HG03442 (cell line): ENCODE measurements around the gene SAMD10.
"Not testable (repeated sequence)": the region's sequence is repeated elsewhere in the genome, so short reads cannot be mapped to it uniquely, and the experiment has no call there.

Source experiments
- ATAC-seq: cut with Tn5 transposase; IDR thresholded peaks from one replicate; pipeline ENCODE4 v1.9.1; 2021; ENCODE audit warnings: mild to moderate bottlenecking, moderate library complexity; ENCODE audit not compliant: unreplicated experiment

SAMD10 gene

DNA sequence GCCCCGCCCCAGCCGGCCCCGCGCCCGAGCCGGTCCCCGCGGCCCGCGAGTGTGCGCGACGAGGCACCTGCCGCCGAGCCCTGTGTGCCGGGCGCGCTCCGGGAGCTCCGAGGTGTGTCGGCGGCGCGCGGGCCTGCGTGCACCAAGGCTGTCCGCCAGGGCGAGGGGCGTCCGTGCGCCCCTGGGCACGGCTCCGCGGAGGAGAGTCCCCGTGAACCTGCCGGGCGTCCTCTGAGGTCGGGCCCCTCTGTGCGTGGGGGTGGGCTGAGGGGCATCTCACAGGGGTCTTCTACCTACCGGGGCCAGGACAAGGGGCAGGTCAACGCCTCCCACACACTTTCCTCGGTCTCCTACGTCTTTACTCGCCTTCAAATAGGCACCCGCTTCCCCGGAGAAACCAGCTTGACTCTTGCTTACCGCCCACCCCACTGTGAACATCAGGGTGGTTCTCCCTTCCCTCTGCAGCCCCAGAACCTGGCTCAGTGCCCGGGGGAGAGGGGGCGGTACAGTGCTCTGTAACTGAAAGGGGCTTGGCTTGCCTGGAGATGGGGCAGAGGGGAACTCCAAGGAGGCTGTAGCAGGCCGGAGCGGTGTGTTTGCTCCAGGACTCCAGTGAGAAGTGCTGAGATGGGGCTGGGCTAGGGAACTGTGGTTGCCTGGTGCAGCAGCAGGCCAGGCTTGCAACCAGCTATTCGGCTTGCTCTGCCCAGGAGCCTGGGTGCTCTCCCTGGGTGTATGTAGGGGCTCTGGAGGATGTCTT lies at the start of gene SAMD10:
Gene SAMD10 (minus strand): TSS at position 86 of the 760 bp plus-strand sequence. CDS start 175 bp downstream, outside the sequence.
- peak; percentile 30 for ATAC-seq

DNA sequence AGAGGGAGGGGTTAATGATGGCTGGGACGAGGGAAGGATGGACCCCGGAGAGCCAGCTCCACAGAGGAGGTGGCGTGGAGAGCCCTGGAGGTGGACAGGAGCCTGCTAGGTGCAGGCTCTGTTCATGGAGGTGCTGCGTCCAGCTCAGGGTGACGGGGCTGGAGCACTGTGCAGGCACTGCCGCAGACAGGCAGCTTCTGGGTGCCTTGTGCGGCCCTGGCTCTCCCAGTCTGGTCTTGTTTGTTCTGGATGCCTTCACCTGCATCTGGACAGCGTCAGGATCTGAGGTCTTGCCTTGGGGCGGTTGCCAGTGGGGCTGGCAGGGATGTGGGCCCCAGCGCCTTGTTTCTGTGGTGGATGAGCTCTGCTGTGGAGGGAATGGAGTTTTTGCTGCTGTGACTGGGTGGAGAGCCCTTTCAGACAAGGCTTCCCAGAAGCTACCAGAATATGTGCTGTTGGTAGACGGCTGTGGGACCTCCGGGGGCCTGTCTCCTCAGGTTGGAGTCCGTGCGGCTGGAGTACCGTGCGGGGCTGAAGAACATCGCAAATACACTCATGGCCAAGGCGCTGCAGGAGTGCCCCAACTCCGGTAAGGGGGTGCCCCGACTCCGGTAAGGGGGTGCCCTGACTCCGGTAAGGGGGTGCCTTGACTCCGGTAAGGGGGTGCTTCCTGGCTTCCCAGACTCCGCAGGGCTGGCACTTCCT lies 48.7 kb upstream of the SAMD10 start:
- no peak for ATAC-seq

DNA sequence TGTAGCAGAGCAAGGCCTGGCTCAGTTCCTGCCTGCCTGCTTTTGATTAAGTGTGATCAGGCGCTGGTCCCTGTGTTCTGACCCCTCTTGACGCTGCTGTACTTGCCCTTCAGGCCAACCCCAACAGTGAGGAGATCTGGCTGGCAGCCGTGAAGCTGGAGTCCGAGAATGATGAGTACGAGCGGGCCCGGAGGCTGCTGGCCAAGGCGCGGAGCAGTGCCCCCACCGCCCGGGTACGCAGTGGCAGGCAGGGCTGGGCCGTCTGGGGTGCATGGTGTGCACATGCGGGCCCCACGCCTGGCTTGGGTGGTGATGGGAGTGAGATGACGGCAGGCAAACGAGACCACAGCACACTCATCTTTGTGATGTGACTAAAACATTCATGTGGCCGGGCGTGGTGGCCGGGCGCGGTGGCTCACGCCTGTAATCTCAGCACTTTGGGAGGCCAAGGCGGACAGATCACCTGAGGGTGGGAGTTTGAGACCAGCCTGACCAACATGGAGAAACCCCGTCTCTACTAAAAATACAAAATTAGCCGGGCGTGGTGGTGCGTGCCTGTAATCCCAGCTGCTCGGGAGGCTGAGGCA lies 46.5 kb upstream of the SAMD10 start:
- no peak for ATAC-seq

DNA sequence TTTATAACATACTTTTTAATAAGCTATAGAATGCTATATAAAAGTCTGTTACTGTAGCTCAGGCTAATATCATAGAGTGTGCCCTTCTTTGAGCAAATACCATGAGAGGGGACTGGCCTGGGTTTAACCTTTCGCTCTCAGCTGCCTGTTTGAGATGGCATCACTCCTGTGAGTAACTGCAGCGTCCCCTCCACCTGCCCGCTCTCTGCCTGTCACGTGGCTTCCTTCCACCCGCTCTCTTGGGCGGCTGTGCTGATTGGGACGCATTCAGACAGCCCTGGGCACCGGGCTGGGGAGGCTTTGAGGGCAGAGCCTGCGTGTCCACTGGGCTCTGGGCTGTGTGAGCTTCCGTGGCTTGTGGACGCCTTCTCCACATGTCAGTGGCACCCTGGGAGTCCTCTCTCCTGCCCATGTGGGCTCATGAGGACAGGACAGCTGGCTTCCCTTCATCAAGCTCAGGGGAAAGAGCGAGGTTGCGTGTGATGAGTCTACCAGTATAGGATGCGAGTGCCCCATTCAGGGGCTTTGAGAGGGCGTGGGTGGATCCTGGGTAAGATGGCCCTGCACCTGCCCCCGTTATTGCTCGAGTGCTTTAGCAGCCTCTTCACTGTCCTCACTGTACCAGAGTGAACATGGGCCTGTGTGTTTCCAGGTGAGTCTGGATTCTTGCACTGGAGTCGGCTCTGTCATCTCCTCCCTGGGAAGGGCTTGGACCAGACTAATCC lies 45.8 kb upstream of the SAMD10 start:
- no peak for ATAC-seq

DNA sequence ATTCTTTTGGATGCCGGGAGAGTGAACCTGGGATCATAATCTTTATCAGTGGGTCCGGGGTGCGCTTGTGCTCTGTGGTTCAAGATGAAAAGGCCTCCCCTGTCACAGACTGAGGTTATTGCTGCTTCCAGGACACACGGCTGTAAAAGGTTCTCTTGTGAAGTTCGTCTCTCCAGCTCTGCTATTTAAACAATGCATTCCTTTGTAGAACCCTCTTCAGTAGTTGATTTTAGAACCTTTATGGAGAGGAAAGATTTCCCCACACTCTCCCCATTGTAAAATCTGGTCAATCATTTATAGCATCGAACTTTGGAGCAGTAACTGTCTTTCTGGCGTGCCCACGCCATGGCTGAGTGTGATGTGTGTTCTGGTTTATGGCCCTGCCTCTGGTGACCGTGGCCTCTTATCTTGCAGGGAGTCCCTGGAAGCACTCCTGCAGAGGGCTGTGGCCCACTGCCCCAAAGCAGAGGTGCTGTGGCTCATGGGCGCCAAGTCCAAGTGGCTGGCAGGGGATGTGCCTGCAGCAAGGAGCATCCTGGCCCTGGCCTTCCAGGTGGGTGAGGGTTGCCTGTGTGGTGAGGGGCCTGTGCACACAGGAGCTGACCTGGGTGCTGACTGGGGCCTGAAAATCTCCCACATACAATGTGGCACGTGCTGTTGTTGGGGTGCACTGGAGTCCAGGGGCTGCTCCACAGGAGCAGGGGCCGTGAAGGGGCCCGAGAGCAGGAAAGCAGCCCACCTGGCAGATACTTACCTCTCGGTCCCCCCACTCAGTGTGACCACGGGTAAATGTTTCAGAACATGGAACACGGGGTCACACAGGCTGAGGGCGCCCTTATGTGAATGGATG lies 44.9 kb upstream of the SAMD10 start:
- no peak for ATAC-seq

DNA sequence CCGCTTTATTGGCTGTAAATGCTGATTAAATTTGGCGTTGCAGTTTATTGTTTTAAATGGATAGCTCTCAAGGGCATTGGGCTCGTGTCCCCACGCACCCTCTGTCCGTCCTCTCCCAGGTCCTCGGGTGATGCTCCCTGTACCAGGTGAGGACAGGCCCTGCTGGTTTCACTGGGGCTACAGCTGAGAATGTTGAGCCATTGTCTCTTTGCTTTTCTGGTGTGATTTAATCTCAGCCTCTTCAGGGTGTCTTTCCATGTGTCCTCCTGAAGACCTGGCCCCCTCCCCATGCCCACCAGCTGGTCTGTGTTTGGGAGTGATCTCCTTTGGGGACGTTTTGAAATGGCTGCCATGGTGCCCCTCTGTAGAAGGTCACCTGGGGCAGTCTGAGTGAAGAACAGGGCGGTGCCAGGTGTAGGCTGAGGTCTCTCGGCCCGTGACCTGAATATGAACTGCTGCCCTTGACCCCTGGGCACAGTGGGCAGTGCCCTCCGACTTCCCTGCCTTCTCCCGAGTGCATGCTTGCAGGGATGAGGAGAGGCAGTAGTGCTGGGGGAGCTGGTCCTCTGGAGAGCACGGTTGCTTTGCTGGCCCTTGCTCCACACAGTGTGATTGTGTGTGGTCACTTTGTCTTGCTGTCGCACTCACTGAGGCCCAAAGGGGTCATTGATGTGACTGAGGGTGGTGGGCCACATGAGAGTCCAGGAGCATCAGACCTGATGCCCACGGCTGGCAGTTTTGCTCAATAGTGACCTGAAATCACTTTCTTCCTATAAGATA lies 44.1 kb upstream of the SAMD10 start:
- ATAC-seq, result no peak

DNA sequence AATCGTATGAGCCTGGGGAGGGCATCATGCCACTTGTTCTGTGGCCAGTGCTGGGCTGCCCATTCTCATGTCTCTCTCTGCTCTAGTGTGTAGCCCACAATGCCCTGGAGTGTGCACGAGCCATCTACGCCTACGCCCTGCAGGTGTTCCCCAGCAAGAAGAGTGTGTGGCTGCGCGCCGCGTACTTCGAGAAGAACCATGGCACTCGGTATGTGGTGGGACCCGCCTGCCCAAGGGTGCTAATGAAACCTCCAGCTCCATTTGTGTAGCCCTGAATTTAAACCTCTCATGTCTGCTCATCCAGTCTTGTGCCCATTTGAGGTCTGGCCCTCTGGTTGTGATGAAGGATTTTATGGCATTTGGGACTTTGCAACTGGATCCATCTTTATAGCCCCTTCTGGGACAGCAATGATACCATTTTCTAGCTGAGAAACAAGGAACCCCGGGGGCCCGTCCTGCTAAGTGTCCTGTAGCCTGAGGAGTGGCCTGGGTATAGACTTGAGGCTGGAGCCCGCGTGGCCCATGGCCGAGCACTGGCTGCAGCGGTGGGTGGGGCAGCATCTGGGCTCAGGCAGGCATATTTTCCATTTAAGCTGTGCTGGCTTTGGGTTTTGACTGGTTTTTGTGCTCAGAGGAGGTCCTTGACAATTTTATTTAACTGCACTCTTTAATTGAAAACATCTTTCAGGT lies 43.4 kb upstream of the SAMD10 start:
- no peak for ATAC-seq

DNA sequence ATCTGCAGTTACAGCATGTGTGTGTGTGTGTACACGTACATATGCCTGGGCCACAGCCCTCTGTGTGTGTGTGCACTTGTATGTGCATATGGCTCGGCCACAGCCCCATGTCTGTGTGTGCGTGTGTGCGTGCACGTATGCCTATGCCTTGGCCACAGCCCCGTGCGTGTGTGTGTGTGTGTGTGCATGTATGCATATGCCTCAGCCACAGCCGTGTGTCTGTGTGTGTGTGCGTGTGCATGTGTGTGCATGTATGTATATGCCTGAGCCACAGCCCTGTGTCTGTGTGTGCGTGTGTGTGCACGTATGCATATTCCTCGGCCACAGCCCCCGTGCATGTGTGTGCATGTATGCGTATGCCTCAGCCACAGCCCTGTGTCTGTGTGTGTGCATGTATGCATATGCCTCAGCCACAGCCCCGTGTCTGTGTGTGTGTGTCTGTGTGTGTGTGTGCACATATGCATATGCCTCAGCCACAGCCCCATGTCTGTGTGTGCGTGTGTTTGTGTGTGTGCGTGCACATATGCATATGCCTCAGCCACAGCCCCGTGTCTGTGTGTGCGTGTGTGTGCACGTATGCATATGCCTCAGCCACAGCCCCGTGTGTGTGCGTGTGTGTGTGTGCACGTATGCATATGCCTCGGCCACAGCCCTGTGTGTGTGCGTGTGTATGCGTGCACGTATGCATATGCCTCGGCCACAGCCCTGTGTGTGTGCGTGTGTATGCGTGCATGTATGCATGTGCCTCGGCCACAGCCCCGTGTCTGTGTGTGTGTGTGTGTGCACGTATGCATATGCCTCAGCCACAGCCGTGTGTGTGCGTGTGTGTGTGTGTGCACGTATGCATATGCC lies 41.9 kb upstream of the SAMD10 start:
- ATAC-seq, result no peak

DNA sequence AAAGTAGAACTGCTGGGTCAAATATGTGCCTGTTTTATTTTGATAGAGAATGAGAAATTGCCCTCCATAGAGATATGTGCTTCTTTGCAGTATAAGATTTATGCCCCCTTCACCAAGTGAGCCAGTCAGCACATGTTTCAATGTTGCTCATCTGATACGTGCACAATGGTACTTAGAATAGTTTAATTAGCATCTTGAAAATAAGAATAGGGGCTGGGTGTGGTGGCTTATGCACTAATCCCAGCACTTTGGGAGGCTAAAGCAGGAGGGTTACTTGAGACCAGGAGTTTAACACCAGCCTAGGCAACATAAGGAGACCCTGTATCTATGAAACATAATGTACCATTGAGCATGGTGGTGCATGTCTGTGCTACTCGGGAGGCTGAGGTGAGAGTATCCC lies 36.2 kb upstream of the SAMD10 start:
- ATAC-seq, result no peak

DNA sequence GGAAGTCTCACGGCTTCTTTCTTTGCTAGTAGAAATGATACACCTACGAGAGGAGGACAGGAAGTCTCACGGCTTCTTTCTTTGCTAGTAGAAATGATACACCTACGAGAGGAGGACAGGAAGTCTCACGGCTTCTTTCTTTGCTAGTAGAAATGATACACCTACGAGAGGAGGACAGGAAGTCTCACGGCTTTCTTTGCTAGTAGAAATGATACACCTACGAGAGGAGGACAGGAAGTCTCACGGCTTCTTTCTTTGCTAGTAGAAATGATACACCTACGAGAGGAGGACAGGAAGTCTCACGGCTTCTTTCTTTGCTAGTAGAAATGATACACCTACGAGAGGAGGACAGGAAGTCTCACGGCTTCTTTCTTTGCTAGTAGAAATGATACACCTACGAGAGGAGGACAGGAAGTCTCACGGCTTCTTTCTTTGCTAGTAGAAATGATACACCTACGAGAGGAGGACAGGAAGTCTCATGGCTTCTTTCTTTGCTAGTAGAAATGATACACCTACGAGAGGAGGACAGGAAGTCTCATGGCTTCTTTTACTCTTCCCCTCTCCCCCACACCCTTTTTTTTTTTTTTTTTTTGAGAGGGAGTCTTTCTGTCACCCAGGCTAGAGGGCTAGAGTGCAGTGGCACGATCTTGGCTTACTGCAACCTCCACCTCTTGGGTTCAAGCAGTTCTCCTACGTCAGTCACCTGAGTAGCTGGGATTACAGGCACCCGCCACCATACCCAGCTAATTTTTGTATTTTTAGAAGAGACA lies 33.1 kb upstream of the SAMD10 start:
- ATAC-seq, result not testable (repeated sequence)

DNA sequence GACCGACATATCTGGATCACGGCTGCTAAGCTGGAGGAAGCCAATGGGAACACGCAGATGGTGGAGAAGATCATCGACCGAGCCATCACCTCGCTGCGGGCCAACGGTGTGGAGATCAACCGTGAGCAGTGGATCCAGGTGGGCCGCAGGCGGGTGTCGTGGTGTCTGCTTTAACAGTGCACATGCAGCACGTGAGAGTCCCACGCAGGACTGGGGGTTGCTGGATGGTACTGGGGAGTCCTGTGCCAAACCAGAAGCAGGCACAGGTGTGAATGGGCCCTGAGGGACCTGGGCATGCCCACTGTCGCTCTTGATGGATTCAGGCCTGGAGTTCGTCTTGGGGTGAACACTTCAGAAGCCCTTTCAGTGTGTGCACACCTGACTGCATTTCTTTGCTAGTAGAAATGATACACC lies 31.9 kb upstream of the SAMD10 start:
- ATAC-seq, result no peak

DNA sequence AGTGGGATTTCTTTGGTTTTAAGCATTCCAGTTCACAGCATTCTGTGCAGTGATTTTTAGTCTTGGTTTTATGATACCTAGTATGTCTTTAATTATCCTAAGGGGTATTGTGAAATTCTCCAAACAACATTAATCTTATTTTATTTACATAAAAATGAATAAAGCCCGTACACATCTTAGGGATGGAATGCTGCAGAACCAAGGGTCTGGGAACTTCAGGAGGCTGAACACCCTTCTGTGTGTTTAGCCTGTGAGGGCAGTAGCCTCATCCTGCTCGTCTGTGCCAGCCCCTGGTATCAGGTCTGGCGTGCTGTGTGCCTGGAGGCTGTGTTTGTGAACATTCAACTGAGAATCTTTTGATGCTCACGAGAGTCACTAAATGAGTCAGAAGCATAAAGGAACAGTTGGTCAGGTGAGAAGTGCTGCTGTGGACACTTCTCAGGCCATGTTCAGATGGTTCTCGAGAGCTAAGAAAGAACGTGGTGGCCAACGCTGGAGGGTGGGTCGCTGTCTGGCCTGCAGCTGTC lies 31.3 kb upstream of the SAMD10 start:
- no peak for ATAC-seq

DNA sequence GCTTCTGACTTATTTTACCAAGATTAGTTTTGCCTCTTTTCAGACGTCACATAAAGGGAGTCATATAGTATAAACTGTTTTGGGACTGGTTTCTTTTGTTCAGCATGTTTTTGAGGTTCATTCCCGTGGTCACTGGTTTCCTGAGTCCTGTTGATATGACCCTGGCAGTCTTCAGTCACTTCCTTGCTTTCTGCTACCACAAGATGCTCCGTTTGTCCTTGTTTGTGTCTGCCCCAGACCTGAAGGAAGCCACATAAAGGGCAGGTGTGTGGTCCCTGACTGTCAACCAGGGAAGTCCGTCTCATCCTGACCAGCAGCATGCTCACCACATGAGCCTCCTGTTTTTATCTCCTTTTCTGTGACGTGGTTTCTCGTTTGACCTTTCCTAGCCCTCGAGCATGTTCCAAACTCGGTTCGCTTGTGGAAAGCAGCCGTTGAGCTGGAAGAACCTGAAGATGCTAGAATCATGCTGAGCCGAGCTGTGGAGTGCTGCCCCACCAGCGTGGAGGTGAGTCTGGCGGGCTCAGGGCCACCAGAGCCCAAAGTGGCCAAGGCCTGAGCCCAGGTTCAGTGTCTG lies 30.5 kb upstream of the SAMD10 start:
- no peak for ATAC-seq

DNA sequence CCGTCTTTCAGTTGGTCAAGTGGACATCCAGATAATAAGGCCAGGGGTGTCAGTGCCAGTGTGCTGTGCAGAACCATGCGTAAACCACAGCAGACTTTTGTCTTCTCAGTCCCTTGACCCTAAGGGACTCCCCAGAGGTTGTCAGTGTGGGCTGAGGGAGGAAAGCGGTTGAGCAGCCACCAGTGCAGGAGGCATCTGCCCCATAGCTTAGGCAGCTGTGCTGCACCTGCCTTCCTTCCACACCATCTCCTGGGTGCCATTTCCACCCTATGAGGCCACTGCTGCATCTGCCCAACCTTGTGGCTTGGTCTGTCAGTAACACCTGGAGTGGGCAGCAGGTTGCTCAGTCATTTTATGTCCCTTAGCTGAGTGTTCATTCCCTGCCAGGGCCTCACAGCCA lies 27.5 kb upstream of the SAMD10 start:
- no peak for ATAC-seq

DNA sequence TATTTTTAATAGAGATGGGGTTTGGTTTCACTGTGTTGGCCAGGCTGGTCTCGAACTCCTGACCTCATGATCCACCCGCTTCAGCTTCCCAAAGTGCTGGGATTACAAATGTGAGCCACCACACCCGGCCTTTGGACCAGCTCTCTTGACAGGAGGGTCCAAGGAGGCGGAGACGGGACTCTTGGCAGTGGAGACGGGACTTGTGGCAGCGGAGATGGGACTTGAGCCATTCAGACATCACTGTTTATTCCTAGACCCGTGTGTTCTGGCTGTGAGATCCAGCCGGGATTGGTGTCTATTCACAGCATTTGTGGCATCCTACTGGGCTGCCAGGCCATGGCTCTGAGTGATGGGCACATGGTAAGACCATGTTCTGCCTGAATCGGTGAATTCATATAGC lies 27.0 kb upstream of the SAMD10 start:
- no peak for ATAC-seq

DNA sequence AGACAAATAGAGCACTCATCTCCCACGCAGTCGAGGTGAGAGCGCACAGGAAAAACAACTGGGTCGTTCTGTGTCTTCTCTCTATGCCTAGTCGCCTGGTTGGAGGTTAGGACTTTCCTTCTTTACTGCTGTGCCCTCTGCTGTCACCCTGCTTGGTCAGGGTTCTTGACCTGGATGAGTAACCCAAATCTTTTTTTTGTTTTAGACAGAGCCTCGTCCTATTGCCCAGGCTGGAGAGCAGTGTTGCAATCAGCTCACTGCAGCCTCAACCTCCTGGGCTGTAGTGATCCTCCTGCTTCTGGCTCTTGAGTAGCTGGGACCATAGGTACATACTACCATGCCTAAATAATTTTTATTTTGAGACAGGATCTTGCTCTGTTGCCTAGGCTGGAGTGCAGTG lies 26.0 kb upstream of the SAMD10 start:
- no peak for ATAC-seq
